Esophagus squamous epithelium (tissue), 5 donors: Measurements from ENCODE around the gene UBA5. TPM values are rescaled to one million over a fixed set of nuclear protein-coding genes. Genes with fewer than 3 reads are reported as not detected.

Experiments
- DNase-seq: peaks from one replicate; lab custom pipeline; 2025; lab: John Stamatoyannopoulos, UW
- H3K27ac ChIP-seq, 4 donors: fragments of 200-600 bp; sonication (generic); one replicate each; pipeline ENCODE4 v1.5.1; 2016 to 2019; ENCODE audit warnings: mild to moderate bottlenecking in 1 of 4
- H3K27me3 ChIP-seq, 4 donors: fragments of 200-600 bp; sonication (generic); 1 replicate in 3 of 4; 2 replicates in 1 of 4; pipeline versions ENCODE4 v1.5.1 to v1.6.0; 2017 to 2021; ENCODE audit warnings: antibody characterized with exemption in 1 of 4
- H3K36me3 ChIP-seq, 3 donors: fragments of 200-600 bp; sonication (generic); one replicate each; pipeline ENCODE4 v1.5.1; 2016 to 2019
- H3K4me1 ChIP-seq, 3 donors: fragments of 200-600 bp; sonication (generic); one replicate each; pipeline ENCODE4 v1.5.1; 2017 to 2019
- H3K4me3 ChIP-seq, 4 donors: fragments of 200-600 bp; sonication (generic); 1 replicate in 3 of 4; 2 replicates in 1 of 4; pipeline ENCODE4 v1.5.1; 2016 to 2019; ENCODE audit warnings: mild to moderate bottlenecking in 2 of 4, moderate library complexity in 1 of 4
- H3K9me3 ChIP-seq, 3 donors: fragments of 200-600 bp; sonication (generic); one replicate each; pipeline ENCODE4 v1.5.1; 2016 to 2019
- POLR2A ChIP-seq, 4 donors: fragments of 450-650 bp; IDR thresholded peaks; one replicate each; pipeline ENCODE4 v1.6.1; 2017; ENCODE audit warnings: antibody characterized with exemption in 4 of 4, mild to moderate bottlenecking in 4 of 4, moderate library complexity in 3 of 4
- WGBS, 2 donors: methylation state at CpG; one replicate each; pipeline ENCODE4 v1.1.5; 2018; 5-methylcytosine and 5-hydroxymethylcytosine counted together
- intact Hi-C: fragments of 100-400 bp; cut with DNase I; formaldehyde crosslinking; loops from one replicate; pipeline ENCODE4 v1.15.0; 2022
- total RNA-seq, 4 donors: library from RNA; depleted of rRNA; stranded (reverse); fragments of >200 nt; gene quantifications; one replicate each; pipeline ENCODE4 v1.1.0, GENCODE V29; 2016
- TF ChIP-seq, protein P1 (sequence below), 6 experiments: fragments of 450-650 bp in 4 of 6; fragments of 200-600 bp in 2 of 6; sonication (generic) in 2 of 6; IDR thresholded peaks; one replicate each; pipeline ENCODE4 v1.5.1; 2016 to 2019; ENCODE audit warnings: antibody characterized with exemption in 6 of 6, mild to moderate bottlenecking in 4 of 6, moderate library complexity in 4 of 6
- donor health status: DM: yes; HTN: yes; CAD: no.

The UBA5 gene
- total RNA-seq, 4 donors from 2014 or later: 22.1 to 36.1 (median 31.7) TPM

DNA sequence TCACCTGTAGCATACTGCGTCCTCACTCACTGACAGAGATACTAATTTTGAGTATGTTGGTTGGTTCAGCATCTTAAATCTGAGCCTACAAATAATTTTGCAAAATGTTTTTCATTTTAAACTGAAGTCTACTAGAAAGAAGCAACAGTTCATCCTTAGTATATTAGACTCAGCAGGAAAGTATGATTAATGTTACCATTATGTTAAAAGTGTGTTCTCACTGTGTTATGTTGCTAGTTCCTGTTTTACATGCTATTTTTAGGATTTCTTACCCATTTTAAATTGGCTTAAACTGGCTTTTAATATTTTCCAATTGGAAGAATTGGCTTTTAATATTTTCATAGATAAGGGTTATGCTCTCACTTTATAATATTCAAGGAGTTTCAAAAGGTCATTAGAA lies 37.4 kb upstream of the UBA5 start:
- DNase-seq: no peak
- H3K27ac ChIP-seq: no peak overlapping the region
- intact Hi-C loops: no loop called here
- H3K9me3 ChIP-seq: no peaks in the 10 kb centered on the region
- H3K27me3 ChIP-seq: no peaks in the 10 kb centered on the region
- H3K36me3 ChIP-seq: peaks cover 0 to 43% (median 0%) of the 10 kb centered on the region in 3 donors
- TF ChIP-seq, protein P1, sequence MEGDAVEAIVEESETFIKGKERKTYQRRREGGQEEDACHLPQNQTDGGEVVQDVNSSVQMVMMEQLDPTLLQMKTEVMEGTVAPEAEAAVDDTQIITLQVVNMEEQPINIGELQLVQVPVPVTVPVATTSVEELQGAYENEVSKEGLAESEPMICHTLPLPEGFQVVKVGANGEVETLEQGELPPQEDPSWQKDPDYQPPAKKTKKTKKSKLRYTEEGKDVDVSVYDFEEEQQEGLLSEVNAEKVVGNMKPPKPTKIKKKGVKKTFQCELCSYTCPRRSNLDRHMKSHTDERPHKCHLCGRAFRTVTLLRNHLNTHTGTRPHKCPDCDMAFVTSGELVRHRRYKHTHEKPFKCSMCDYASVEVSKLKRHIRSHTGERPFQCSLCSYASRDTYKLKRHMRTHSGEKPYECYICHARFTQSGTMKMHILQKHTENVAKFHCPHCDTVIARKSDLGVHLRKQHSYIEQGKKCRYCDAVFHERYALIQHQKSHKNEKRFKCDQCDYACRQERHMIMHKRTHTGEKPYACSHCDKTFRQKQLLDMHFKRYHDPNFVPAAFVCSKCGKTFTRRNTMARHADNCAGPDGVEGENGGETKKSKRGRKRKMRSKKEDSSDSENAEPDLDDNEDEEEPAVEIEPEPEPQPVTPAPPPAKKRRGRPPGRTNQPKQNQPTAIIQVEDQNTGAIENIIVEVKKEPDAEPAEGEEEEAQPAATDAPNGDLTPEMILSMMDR (IDR thresholded peaks at IDR 0.05): no peak
- TF ChIP-seq POLR2A (IDR thresholded peaks at IDR 0.05): no peak
- H3K4me1 ChIP-seq: peaks cover 0 to 19% (median 0%) of the 10 kb centered on the region in 3 donors
- 88 to 95% methylated on average over 1 of the region's 1 CpG for whole genome bisulfite sequencing, 2 donors
- H3K4me3 ChIP-seq: no peak overlapping the region

DNA sequence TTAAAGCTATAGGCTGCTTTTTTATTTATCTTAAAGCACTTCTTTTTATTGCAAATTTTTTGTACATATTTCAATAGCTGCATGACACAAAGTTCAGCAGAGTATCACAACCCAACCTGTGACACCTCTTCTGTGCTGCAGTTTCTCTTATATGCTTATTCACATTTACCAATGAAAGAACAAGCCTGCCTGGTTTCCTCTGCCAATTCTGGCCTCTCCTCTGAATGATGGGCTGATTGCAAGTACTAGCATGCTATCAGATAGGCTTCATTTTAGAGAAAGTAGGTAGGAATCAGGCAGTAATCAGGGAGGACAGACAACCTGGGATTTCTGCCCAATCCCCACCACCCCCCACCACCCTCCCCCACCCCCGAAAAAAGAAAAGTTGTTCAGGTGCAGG lies 36.5 kb upstream of the UBA5 start:
- H3K27ac ChIP-seq: peak overlapping the region in 2 of 4 donors; percentile 31 to 42
- intact Hi-C loops: no loop called here
- WGBS, 2 donors: no CpG with 5 or more reads among the region's 1 CpG
- TF ChIP-seq, protein P1 (IDR thresholded peaks at IDR 0.05): no peak
- TF ChIP-seq POLR2A (IDR thresholded peaks at IDR 0.05): no peak
- no peaks in the 10 kb centered on the region for H3K27me3 ChIP-seq
- no peaks in the 10 kb centered on the region for H3K9me3 ChIP-seq
- peaks cover 0 to 19% (median 0%) of the 10 kb centered on the region in 3 donors for H3K4me1 ChIP-seq
- H3K36me3 ChIP-seq: peaks cover 0 to 48% (median 0%) of the 10 kb centered on the region in 3 donors
- H3K4me3 ChIP-seq: no peak overlapping the region
- DNase-seq: no peak

DNA sequence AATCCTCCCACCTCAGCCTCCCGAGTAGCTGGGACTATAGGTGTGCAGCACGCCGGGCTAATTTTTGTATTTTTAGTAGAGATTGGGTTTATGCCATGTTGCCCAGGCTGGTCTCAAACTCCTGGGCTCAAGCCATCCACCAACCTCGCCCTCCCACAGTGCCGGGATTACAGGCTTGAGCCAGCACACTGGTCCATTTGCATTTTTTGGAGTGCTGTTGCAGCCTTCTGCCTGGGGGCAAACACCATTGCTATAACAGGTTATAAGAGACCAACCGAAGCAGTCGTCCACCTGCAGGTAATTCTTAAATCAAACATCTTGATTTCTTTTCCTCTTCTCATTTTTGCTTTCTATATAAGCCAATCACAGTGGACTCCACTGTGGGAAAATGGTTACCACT lies 35.3 kb upstream of the UBA5 start:
- WGBS, 2 donors: 94 to 98% methylated on average over 5 to 7 of the region's 7 CpGs
- Histone ChIP-seq H3K4me3 (no peak overlapping the region), H3K9me3 (no peaks in the 10 kb centered on the region), H3K27ac (no peak overlapping the region), H3K27me3 (no peaks in the 10 kb centered on the region), H3K36me3 (peaks cover 0 to 48% (median 0%) of the 10 kb centered on the region in 3 donors), H3K4me1 (peaks cover 0 to 22% (median 0%) of the 10 kb centered on the region in 3 donors)
- intact Hi-C loops: no loop called here
- TF ChIP-seq, protein P1 (IDR thresholded peaks at IDR 0.05): no peak
- no peak for TF ChIP-seq POLR2A (IDR thresholded peaks at IDR 0.05)
- DNase-seq: no peak

DNA sequence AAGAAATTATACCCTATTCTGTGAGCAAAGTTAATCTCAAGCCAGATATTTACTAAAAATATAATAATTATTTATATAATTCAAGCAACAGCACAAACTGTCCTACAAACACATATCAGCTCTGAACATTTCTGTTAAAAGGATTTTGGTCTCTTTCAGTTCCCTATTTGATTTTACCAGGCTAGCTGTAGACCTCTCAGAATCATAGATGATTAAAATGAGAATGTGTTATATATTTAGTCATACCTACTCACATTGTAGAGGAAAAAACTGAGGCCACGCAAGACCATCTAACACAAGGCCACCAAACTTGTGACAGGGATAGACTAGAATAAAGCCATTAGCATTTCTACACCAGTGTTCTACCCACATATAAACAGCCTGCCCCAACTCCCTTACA lies 34.5 kb upstream of the UBA5 start:
- no peak overlapping the region for H3K4me3 ChIP-seq
- 86 to 94% methylated on average over 1 of the region's 1 CpG for WGBS, 2 donors
- no peaks in the 10 kb centered on the region for H3K9me3 ChIP-seq
- H3K4me1 ChIP-seq: peaks cover 0 to 28% (median 0%) of the 10 kb centered on the region in 3 donors
- no peak for TF ChIP-seq POLR2A (IDR thresholded peaks at IDR 0.05)
- TF ChIP-seq, protein P1 (IDR thresholded peaks at IDR 0.05): no peak
- H3K36me3 ChIP-seq: peaks cover 0 to 43% (median 0%) of the 10 kb centered on the region in 3 donors
- intact Hi-C loops: no loop called here
- no peaks in the 10 kb centered on the region for H3K27me3 ChIP-seq
- no peak for DNase-seq
- no peak overlapping the region for H3K27ac ChIP-seq

DNA sequence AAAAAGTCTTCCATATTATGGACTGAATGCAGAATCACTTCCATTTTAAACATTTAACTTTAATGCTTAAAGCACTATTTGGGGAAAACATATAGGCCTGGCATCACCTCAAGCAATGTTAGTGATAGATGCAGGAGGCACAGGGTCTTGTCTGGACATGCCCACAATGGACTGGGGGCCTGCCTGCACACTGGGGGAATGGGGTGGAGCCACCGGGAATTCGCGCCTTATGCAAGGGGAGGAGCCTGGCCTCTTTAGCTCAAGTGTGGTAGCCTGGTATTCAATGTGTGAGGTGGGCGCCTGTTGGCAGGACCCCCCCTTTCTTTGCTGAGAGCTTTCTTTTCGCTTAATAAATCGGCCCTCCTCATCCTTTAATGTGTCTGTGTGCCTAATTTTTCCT lies 33.2 kb upstream of the UBA5 start:
- 83 to 88% methylated on average over 6 of the region's 6 CpGs for WGBS, 2 donors
- intact Hi-C loops: no loop called here

More for the DNA sequence above, 33.2 kb upstream of the UBA5 start:
- H3K9me3 ChIP-seq: no peaks in the 10 kb centered on the region
- H3K36me3 ChIP-seq: peaks cover 0 to 36% (median 0%) of the 10 kb centered on the region in 3 donors
- no peak for DNase-seq
- H3K27ac ChIP-seq: no peak overlapping the region
- no peaks in the 10 kb centered on the region for H3K27me3 ChIP-seq
- TF ChIP-seq, protein P1 (IDR thresholded peaks at IDR 0.05): no peak
- TF ChIP-seq POLR2A (IDR thresholded peaks at IDR 0.05): no peak
- peaks cover 0 to 28% (median 0%) of the 10 kb centered on the region in 3 donors for H3K4me1 ChIP-seq
- no peak overlapping the region for H3K4me3 ChIP-seq
